ENCODE data around the gene RILPL1.
"Not testable (repeated sequence)": the region's sequence is repeated elsewhere in the genome, so short reads cannot be mapped to it uniquely, and the experiment has no call there.

RILPL1 gene
- 2.4 to 7.0 reads per million in 2 experiments for total RNA-seq

- peak; percentile 28 for DNase-seq (ENCODE audit: low read depth)
Observed at GRCh38 chr12:123533672-123534643, at the start of gene RILPL1. Gene RILPL1, minus strand, starts transcription at chr12:123533719. Its CDS starts 237 bp downstream, at chr12:123533482.

GRCh38 chr12:123580772-123581171 is 47.3 kb upstream of the RILPL1 start:
- no peak for DNase-seq (ENCODE audit: low read depth)

- DNase-seq (ENCODE audit: low read depth), result not testable (repeated sequence)
Observed at GRCh38 chr12:123578829-123579228, 45.3 kb upstream of the RILPL1 start.

- DNase-seq (ENCODE audit: low read depth), result no peak
Observed at GRCh38 chr12:123578243-123578642, 44.7 kb upstream of the RILPL1 start.

GRCh38 chr12:123576611-123577010 is 43.1 kb upstream of the RILPL1 start:
- DNase-seq (ENCODE audit: low read depth), result no peak

GRCh38 chr12:123573870-123574269 is 40.4 kb upstream of the RILPL1 start:
- DNase-seq (ENCODE audit: low read depth), result no peak

- DNase-seq (ENCODE audit: low read depth), result no peak
Observed at GRCh38 chr12:123572391-123572790, 38.9 kb upstream of the RILPL1 start.

- DNase-seq (ENCODE audit: low read depth), result no peak
Observed at GRCh38 chr12:123571343-123571813, 37.9 kb upstream of the RILPL1 start.

GRCh38 chr12:123559468-123559867 is 25.9 kb upstream of the RILPL1 start:
- DNase-seq (ENCODE audit: low read depth), result no peak

- DNase-seq (ENCODE audit: low read depth), result not testable (repeated sequence)
Observed at GRCh38 chr12:123558487-123558886, 25.0 kb upstream of the RILPL1 start.

- DNase-seq (ENCODE audit: low read depth), result not testable (repeated sequence)
Observed at GRCh38 chr12:123554843-123555242, 21.3 kb upstream of the RILPL1 start.

- DNase-seq (ENCODE audit: low read depth), result not testable (repeated sequence)
Observed at GRCh38 chr12:123554136-123554535, 20.6 kb upstream of the RILPL1 start.

GRCh38 chr12:123550700-123551099 is 17.2 kb upstream of the RILPL1 start:
- no peak for DNase-seq (ENCODE audit: low read depth)

GRCh38 chr12:123548107-123548506 is 14.6 kb upstream of the RILPL1 start:
- no peak for DNase-seq (ENCODE audit: low read depth)

- DNase-seq (ENCODE audit: low read depth), result no peak
Observed at GRCh38 chr12:123546281-123546680, 12.8 kb upstream of the RILPL1 start.

- DNase-seq (ENCODE audit: low read depth), result no peak
Observed at GRCh38 chr12:123543541-123543940, 10.0 kb upstream of the RILPL1 start.

- DNase-seq (ENCODE audit: low read depth), result no peak
Observed at GRCh38 chr12:123540899-123541662, 7.6 kb upstream of the RILPL1 start.

- not testable (repeated sequence) for DNase-seq (ENCODE audit: low read depth)
Observed at GRCh38 chr12:123535952-123536351, 2.4 kb upstream of the RILPL1 start.

GRCh38 chr12:123532808-123533649 is 490 bp downstream of the RILPL1 start:
- no peak for DNase-seq (ENCODE audit: low read depth)

- DNase-seq (ENCODE audit: low read depth), result no peak
Observed at GRCh38 chr12:123532019-123532418, 1.5 kb downstream of the RILPL1 start.

GRCh38 chr12:123531091-123531490 is 2.4 kb downstream of the RILPL1 start:
- DNase-seq (ENCODE audit: low read depth), result no peak

GRCh38 chr12:123530668-123531067 is 2.9 kb downstream of the RILPL1 start:
- DNase-seq (ENCODE audit: low read depth), result no peak
